MM.1S (cell line): Measurements from ENCODE around the gene TSG101.

ENCODE experiments used
- DNase-seq: peaks from one replicate; pipeline ENCODE4 v3.0.0-alpha.2; 2015
- H2AFZ ChIP-seq: fragments of 300-600 bp; sonication (generic); 2 replicates; pipeline ENCODE4 v1.6.0; 2016; ENCODE audit warnings: antibody characterized with exemption, low read length
- H3F3A ChIP-seq: fragments of 300-600 bp; sonication (generic); 2 replicates; pipeline ENCODE4 v1.6.1; 2016; ENCODE audit warnings: mild to moderate bottlenecking, antibody characterized with exemption, low read length, moderate library complexity, mixed read lengths; ENCODE audit not compliant: insufficient read depth
- H3K27ac ChIP-seq: fragments of 300-600 bp; sonication (generic); 2 replicates; pipeline ENCODE4 v1.5.1; 2016; ENCODE audit warnings: mild to moderate bottlenecking, low read length
- H3K27me3 ChIP-seq: fragments of 300-600 bp; sonication (generic); replicated peaks from 2 replicates; pipeline ENCODE4 v1.6.0; 2016; ENCODE audit warnings: low read length; ENCODE audit not compliant: insufficient read depth
- H3K36me3 ChIP-seq: fragments of 300-600 bp; sonication (generic); replicated peaks from 2 replicates; pipeline ENCODE4 v1.6.1; 2016; ENCODE audit warnings: mild to moderate bottlenecking, low read length, mixed read lengths; ENCODE audit not compliant: insufficient read depth
- H3K4me1 ChIP-seq: fragments of 300-600 bp; sonication (generic); 2 replicates; pipeline ENCODE4 v1.6.1; 2016; ENCODE audit warnings: low read length, mixed read lengths
- H3K4me2 ChIP-seq: fragments of 300-600 bp; sonication (generic); 2 replicates; pipeline ENCODE4 v1.6.0; 2016; ENCODE audit warnings: low read depth, low read length
- H3K4me3 ChIP-seq: fragments of 300-600 bp; sonication (generic); 2 replicates; pipeline ENCODE4 v1.5.1; 2016; ENCODE audit warnings: low read length, mixed read lengths
- H3K79me2 ChIP-seq: fragments of 300-600 bp; sonication (generic); 2 replicates; pipeline ENCODE4 v1.6.1; 2016; ENCODE audit warnings: mixed run types, low read length, mixed read lengths
- H3K9ac ChIP-seq: fragments of 300-600 bp; sonication (generic); 2 replicates; pipeline ENCODE4 v1.6.1; 2016; ENCODE audit warnings: low read length, mixed read lengths
- H3K9me2 ChIP-seq: fragments of 300-600 bp; sonication (generic); replicated peaks from 2 replicates; pipeline ENCODE4 v1.6.1; 2016; ENCODE audit warnings: mild to moderate bottlenecking, low read length, mixed read lengths; ENCODE audit not compliant: insufficient read depth
- H3K9me3 ChIP-seq: fragments of 300-600 bp; sonication (generic); replicated peaks from 2 replicates; pipeline ENCODE4 v1.6.1; 2016; ENCODE audit warnings: mild to moderate bottlenecking, low read length, mixed read lengths; ENCODE audit not compliant: insufficient read depth
- H4K20me1 ChIP-seq: fragments of 300-600 bp; sonication (generic); 2 replicates; pipeline ENCODE4 v1.6.1; 2016; ENCODE audit warnings: mild to moderate bottlenecking, low read length, moderate library complexity, mixed read lengths; ENCODE audit not compliant: insufficient read depth
- EZH2 ChIP-seq: fragments of 300-600 bp; sonication (generic); optimal IDR thresholded peaks from 2 replicates; pipeline ENCODE3; 2017; ENCODE audit warnings: low read depth, mild to moderate bottlenecking, antibody characterized with exemption, low read length, mixed read lengths
- EZH2phosphoT487 ChIP-seq: fragments of 300-600 bp; sonication (generic); IDR thresholded peaks from 2 replicates; pipeline ENCODE4 v1.6.1; 2018; ENCODE audit warnings: antibody characterized with exemption, low read length
- TF ChIP-seq, protein P1 (sequence below): fragments of 300-600 bp; sonication (generic); IDR thresholded peaks from 2 replicates; pipeline ENCODE4 v1.5.1; 2016; ENCODE audit warnings: antibody characterized with exemption, low read length, mixed read lengths

Gene TSG101

GRCh38 chr11:18533365-18533764, 6.6 kb upstream of the TSG101 start:
- Histone ChIP-seq H3K4me1 (no peaks in the 10 kb centered on the region), H3K27ac (no peak overlapping the region)

DNA sequence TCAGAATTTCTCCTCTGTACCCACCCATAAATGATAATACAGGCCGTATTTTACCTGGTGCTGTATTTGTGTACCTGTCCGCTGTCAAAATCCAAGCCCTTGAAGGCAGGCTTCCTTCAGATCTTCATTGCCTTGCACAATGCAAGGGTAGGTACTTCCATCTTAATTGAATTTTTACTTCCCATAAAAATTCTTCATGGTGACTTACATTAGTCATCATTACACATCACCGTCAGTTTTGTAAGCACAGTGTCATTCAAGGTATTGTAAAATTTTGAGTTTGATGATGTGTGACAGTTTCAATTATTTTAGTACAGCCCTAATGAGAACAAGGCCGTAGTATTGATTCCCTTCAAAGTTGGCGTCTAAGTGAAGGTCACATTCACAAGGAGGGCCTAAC, 770 bp upstream of the TSG101 start:
- Histone ChIP-seq H3K9ac (peak overlapping the region; percentile 95), H3K36me3 (no peaks in the 10 kb centered on the region), H3K4me3 (peak overlapping the region; percentile 93), H3K27ac (peak overlapping the region; percentile 90; the same call in 1 of the 2 replicates), H3K9me2 (no peaks in the 10 kb centered on the region), H3K79me2 (peaks cover 49% of the 10 kb centered on the region), H3F3A (peaks cover 16% of the 10 kb centered on the region; the same call in 1 of the 2 replicates), H3K27me3 (no peaks in the 10 kb centered on the region), H2AFZ (peak overlapping the region; percentile 81), H4K20me1 (no peaks in the 10 kb centered on the region), H3K4me1 (peaks cover 7% of the 10 kb centered on the region), H3K4me2 (peak overlapping the region; percentile 93), H3K9me3 (no peaks in the 10 kb centered on the region)
- DNase-seq, result peak; percentile 8
- TF ChIP-seq EZH2 (no peak), EZH2phosphoT487 (no peak)
- TF ChIP-seq, protein P1, sequence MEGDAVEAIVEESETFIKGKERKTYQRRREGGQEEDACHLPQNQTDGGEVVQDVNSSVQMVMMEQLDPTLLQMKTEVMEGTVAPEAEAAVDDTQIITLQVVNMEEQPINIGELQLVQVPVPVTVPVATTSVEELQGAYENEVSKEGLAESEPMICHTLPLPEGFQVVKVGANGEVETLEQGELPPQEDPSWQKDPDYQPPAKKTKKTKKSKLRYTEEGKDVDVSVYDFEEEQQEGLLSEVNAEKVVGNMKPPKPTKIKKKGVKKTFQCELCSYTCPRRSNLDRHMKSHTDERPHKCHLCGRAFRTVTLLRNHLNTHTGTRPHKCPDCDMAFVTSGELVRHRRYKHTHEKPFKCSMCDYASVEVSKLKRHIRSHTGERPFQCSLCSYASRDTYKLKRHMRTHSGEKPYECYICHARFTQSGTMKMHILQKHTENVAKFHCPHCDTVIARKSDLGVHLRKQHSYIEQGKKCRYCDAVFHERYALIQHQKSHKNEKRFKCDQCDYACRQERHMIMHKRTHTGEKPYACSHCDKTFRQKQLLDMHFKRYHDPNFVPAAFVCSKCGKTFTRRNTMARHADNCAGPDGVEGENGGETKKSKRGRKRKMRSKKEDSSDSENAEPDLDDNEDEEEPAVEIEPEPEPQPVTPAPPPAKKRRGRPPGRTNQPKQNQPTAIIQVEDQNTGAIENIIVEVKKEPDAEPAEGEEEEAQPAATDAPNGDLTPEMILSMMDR, result no peak

More at GRCh38 chr11:18533365-18533764, 6.6 kb upstream of the TSG101 start:
- no peaks in the 10 kb centered on the region for H3K9me2 ChIP-seq
- no peak for TF ChIP-seq EZH2phosphoT487
- no peak overlapping the region for H3K9ac ChIP-seq
- no peaks in the 10 kb centered on the region for H3F3A ChIP-seq
- H3K79me2 ChIP-seq, result no peaks in the 10 kb centered on the region
- no peaks in the 10 kb centered on the region for H4K20me1 ChIP-seq
- H2AFZ ChIP-seq, result no peak overlapping the region
- no peaks in the 10 kb centered on the region for H3K27me3 ChIP-seq
- no peak overlapping the region for H3K4me3 ChIP-seq
- no peak overlapping the region for H3K4me2 ChIP-seq
- no peaks in the 10 kb centered on the region for H3K9me3 ChIP-seq
- H3K36me3 ChIP-seq, result no peaks in the 10 kb centered on the region
- DNase-seq, result no peak

DNA sequence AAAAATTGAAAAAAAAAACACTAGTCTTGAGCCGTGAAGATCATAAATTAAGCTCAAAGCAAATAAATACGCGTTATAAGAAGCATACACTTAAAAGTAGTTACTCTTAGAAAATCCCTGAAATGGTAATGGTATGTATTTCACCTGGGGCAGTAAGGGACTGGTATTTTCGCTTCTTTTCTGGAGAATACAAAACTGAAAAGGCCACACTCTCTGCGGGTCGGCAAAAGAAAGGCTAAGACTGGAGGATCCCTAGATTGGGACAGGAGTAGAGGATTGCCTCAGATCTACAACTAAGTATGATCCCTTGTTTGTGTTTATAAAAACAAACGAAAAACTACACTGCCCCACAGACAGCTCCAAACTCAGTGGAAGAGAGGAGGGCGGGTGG, 617 bp downstream of the TSG101 start:
- no peak for DNase-seq
- no peaks in the 10 kb centered on the region for H3K9me2 ChIP-seq
- peaks cover 62% of the 10 kb centered on the region for H3K79me2 ChIP-seq
- peak overlapping the region; percentile 95 for H3K9ac ChIP-seq
- no peaks in the 10 kb centered on the region for H3K36me3 ChIP-seq
- peaks cover 7% of the 10 kb centered on the region for H3K4me1 ChIP-seq
- H4K20me1 ChIP-seq, result no peaks in the 10 kb centered on the region
- H2AFZ ChIP-seq, result peak overlapping the region; percentile 81
- peak overlapping the region; percentile 93 for H3K4me3 ChIP-seq
- TF ChIP-seq EZH2 (no peak), EZH2phosphoT487 (no peak)
- TF ChIP-seq, protein P1, result no peak
- H3K9me3 ChIP-seq, result no peaks in the 10 kb centered on the region
- peak overlapping the region; percentile 90 for H3K27ac ChIP-seq
- H3K4me2 ChIP-seq, result peak overlapping the region; percentile 93
- H3K27me3 ChIP-seq, result no peaks in the 10 kb centered on the region
- peaks cover 16% of the 10 kb centered on the region; the same call in 1 of the 2 replicates for H3F3A ChIP-seq

GRCh38 chr11:18524248-18524647, 2.5 kb downstream of the TSG101 start:
- no peak overlapping the region for H3K4me2 ChIP-seq
- no peak overlapping the region for H2AFZ ChIP-seq
- no peak overlapping the region for H3K4me3 ChIP-seq
- no peak overlapping the region for H3K27ac ChIP-seq
- no peak for DNase-seq
- no peaks in the 10 kb centered on the region for H3K36me3 ChIP-seq
- H3K9me2 ChIP-seq, result no peaks in the 10 kb centered on the region
- peaks cover 16% of the 10 kb centered on the region; the same call in 1 of the 2 replicates for H3F3A ChIP-seq
- H4K20me1 ChIP-seq, result no peaks in the 10 kb centered on the region
- H3K79me2 ChIP-seq, result peaks cover 70% of the 10 kb centered on the region
- no peak overlapping the region for H3K9ac ChIP-seq
- H3K4me1 ChIP-seq, result peaks cover 7% of the 10 kb centered on the region
- H3K9me3 ChIP-seq, result no peaks in the 10 kb centered on the region
- TF ChIP-seq, protein P1, result no peak
- no peak for TF ChIP-seq EZH2
- TF ChIP-seq EZH2phosphoT487, result no peak
- no peaks in the 10 kb centered on the region for H3K27me3 ChIP-seq
